Smooth muscle cell (in vitro differentiated cells): Measurements from ENCODE around the gene HLF. TPM values are rescaled to one million over a fixed set of nuclear protein-coding genes. Genes with fewer than 3 reads are reported as not detected.

Experiments
- DNase-seq: peaks from one replicate; lab custom pipeline; 2025; ENCODE audit not compliant: unreplicated experiment; lab: John Stamatoyannopoulos, UW
- H2AFZ ChIP-seq: fragments of 200-600 bp; sonication (generic); 2 replicates; pipeline ENCODE4 v1.6.0; 2016; ENCODE audit warnings: antibody characterized with exemption, low read depth, mild to moderate bottlenecking
- H3F3A ChIP-seq: fragments of 200-600 bp; sonication (generic); 2 replicates; pipeline ENCODE4 v1.6.0; 2017; ENCODE audit warnings: antibody characterized with exemption, low read depth
- H3K27ac ChIP-seq: fragments of 200-600 bp; sonication (generic); 2 replicates; pipeline ENCODE4 v1.5.1; 2016; ENCODE audit warnings: low read depth, mild to moderate bottlenecking
- H3K27me3 ChIP-seq: fragments of 200-600 bp; sonication (generic); 2 replicates; pipeline ENCODE4 v1.6.1; 2016; ENCODE audit warnings: low read depth, mild to moderate bottlenecking
- H3K36me3 ChIP-seq: fragments of 200-600 bp; sonication (generic); 2 replicates; pipeline ENCODE4 v1.5.1; 2016; ENCODE audit warnings: low read depth
- H3K4me1 ChIP-seq: fragments of 200-600 bp; sonication (generic); 2 replicates; pipeline ENCODE4 v1.5.1; 2016; ENCODE audit warnings: low read depth
- H3K4me2 ChIP-seq: fragments of 200-600 bp; sonication (generic); 2 replicates; pipeline ENCODE4 v1.6.0; 2016; ENCODE audit warnings: mild to moderate bottlenecking
- H3K4me3 ChIP-seq: fragments of 200-600 bp; sonication (generic); 2 replicates; pipeline ENCODE4 v1.5.1; 2016; ENCODE audit warnings: mild to moderate bottlenecking
- H3K79me2 ChIP-seq: fragments of 200-600 bp; sonication (generic); 2 replicates; pipeline ENCODE4 v1.6.0; 2016; ENCODE audit warnings: low read depth, mild to moderate bottlenecking
- H3K9ac ChIP-seq: fragments of 200-600 bp; sonication (generic); 2 replicates; pipeline ENCODE4 v1.6.0; 2016; ENCODE audit warnings: low read depth
- H3K9me3 ChIP-seq: fragments of 200-600 bp; sonication (generic); replicated peaks from 2 replicates; pipeline ENCODE4 v1.5.1; 2016; ENCODE audit warnings: low read depth
- H4K20me1 ChIP-seq: fragments of 200-600 bp; sonication (generic); 2 replicates; pipeline ENCODE4 v1.6.0; 2016; ENCODE audit warnings: low read depth
- WGBS: methylation state at CpG from one replicate; pipeline ENCODE4 v1.1.7; 2016; ENCODE audit warnings: low lambda C conversion rate; 5-methylcytosine and 5-hydroxymethylcytosine counted together
- polyA plus RNA-seq: library from polyadenylated mRNA; unstranded; fragments of >200 nt; fragmentation: Nextera tagmentation; extraction: Ambion mirVana; gene quantifications from 2 replicates; pipeline ENCODE4 v1.2.1, GENCODE V29; 2016
- total RNA-seq: library from RNA; depleted of rRNA; stranded (reverse); fragments of >200 nt; gene quantifications from 2 replicates; pipeline ENCODE4 v1.2.3, GENCODE V29; 2014
- TF ChIP-seq, protein P1 (sequence below): fragments of 200-600 bp; sonication (generic); IDR thresholded peaks from 2 replicates; pipeline ENCODE4 v1.5.1; 2017; ENCODE audit warnings: borderline replicate concordance, mild to moderate bottlenecking, antibody characterized with exemption; ENCODE audit not compliant: insufficient read depth, poor library complexity, severe bottlenecking

The HLF gene
- total and polyA plus RNA-seq, 2 experiments from 2014 or later: 0.19 TPM; not detected in 1

GRCh38 chr17:55289978-55290377 lies 25.2 kb downstream of the HLF start:
- Histone ChIP-seq H3K79me2 (no peaks in the 10 kb centered on the region), H3K27ac (no peak overlapping the region), H3K4me2 (no peak overlapping the region), H3K27me3 (no peaks in the 10 kb centered on the region), H3K36me3 (no peaks in the 10 kb centered on the region), H3K9me3 (no peaks in the 10 kb centered on the region), H3K4me1 (no peaks in the 10 kb centered on the region), H4K20me1 (no peaks in the 10 kb centered on the region), H3F3A (no peaks in the 10 kb centered on the region), H3K9ac (no peak overlapping the region), H3K4me3 (no peak overlapping the region), H2AFZ (no peak overlapping the region)
- no peak for DNase-seq
- 90% methylated on average over 4 of the region's 4 CpGs for WGBS
- TF ChIP-seq, protein P1, sequence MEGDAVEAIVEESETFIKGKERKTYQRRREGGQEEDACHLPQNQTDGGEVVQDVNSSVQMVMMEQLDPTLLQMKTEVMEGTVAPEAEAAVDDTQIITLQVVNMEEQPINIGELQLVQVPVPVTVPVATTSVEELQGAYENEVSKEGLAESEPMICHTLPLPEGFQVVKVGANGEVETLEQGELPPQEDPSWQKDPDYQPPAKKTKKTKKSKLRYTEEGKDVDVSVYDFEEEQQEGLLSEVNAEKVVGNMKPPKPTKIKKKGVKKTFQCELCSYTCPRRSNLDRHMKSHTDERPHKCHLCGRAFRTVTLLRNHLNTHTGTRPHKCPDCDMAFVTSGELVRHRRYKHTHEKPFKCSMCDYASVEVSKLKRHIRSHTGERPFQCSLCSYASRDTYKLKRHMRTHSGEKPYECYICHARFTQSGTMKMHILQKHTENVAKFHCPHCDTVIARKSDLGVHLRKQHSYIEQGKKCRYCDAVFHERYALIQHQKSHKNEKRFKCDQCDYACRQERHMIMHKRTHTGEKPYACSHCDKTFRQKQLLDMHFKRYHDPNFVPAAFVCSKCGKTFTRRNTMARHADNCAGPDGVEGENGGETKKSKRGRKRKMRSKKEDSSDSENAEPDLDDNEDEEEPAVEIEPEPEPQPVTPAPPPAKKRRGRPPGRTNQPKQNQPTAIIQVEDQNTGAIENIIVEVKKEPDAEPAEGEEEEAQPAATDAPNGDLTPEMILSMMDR: no peak

GRCh38 chr17:55290492-55291113 lies 25.8 kb downstream of the HLF start:
- TF ChIP-seq, protein P1: no peak
- Histone ChIP-seq H4K20me1 (no peaks in the 10 kb centered on the region), H3F3A (no peaks in the 10 kb centered on the region), H3K9ac (no peak overlapping the region), H3K9me3 (no peaks in the 10 kb centered on the region), H3K27ac (no peak overlapping the region), H3K4me1 (no peaks in the 10 kb centered on the region), H3K27me3 (no peaks in the 10 kb centered on the region), H3K36me3 (no peaks in the 10 kb centered on the region), H2AFZ (no peak overlapping the region), H3K4me3 (no peak overlapping the region), H3K4me2 (no peak overlapping the region), H3K79me2 (no peaks in the 10 kb centered on the region)
- no peak for DNase-seq
- 88% methylated on average over 5 of the region's 5 CpGs for WGBS

DNA sequence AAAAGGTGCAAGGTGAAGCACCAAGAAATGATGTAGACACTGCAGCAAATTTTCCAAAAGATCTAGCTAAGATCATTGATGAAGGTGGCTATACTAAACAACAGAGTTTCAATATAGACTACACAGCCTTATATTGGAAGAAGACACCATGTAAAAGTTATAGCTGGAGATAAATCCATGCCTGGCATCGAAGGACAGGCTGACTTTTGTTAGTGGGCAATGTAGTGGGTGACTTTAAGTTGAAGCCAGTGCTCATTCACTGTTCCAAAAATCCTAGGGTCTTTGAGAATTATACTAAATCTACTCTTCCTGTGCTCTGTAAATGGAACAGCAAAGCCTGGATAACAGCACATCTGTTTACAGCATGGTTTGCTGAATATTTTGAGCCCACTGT lies 26.4 kb downstream of the HLF start:
- Histone ChIP-seq H3K79me2 (no peaks in the 10 kb centered on the region), H3K4me1 (no peaks in the 10 kb centered on the region), H2AFZ (no peak overlapping the region), H3K9me3 (no peaks in the 10 kb centered on the region), H3K27me3 (no peaks in the 10 kb centered on the region), H3K9ac (no peak overlapping the region), H3K27ac (no peak overlapping the region), H3K4me3 (no peak overlapping the region), H4K20me1 (no peaks in the 10 kb centered on the region), H3K36me3 (no peaks in the 10 kb centered on the region), H3F3A (no peaks in the 10 kb centered on the region), H3K4me2 (no peak overlapping the region)
- DNase-seq: no peak
- TF ChIP-seq, protein P1: no peak
- 79% methylated on average over 1 of the region's 1 CpG for WGBS

DNA sequence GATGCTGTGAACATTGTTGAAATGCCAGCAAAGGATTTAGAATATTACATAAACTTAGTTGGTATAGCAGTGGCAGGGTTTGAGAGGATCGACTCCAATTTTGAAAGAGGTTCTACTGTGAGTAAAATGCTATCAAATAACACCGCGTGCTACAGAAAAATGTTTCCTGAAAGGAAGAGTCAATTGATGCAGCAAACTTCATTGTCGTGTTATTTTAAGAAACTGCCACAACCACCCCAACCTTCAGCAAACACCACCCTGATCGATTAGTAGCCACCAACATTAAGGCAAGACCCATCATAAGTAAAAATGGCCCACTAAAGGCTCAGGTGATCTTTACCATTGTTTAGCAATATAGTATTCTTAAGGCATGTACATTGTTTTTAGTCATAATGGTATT lies 27.3 kb downstream of the HLF start:
- Histone ChIP-seq H3K27me3 (no peaks in the 10 kb centered on the region), H3K27ac (no peak overlapping the region), H4K20me1 (no peaks in the 10 kb centered on the region), H3K4me3 (no peak overlapping the region), H3F3A (no peaks in the 10 kb centered on the region), H3K9ac (no peak overlapping the region), H3K36me3 (no peaks in the 10 kb centered on the region), H3K9me3 (no peaks in the 10 kb centered on the region), H3K4me1 (no peaks in the 10 kb centered on the region), H3K4me2 (no peak overlapping the region), H2AFZ (no peak overlapping the region), H3K79me2 (no peaks in the 10 kb centered on the region)
- 88% methylated on average over 5 of the region's 5 CpGs for WGBS
- TF ChIP-seq, protein P1: no peak
- no peak for DNase-seq
